ENCODE results near the gene FRMD4A.

Gene FRMD4A

GRCh38 chr10:13809427-13809826, 521.3 kb downstream of the FRMD4A start:
- no peak for FAIRE-seq
- TF ChIP-seq TAF1 (IDR thresholded peaks at IDR 0.05; ENCODE audit: borderline replicate concordance, low read depth, low read length), result no peak
- TF ChIP-seq POLR2A (IDR thresholded peaks at IDR 0.05; ENCODE audit: low read depth, low read length), result no peak
- TF ChIP-seq POLR2AphosphoS5 (IDR thresholded peaks at IDR 0.05; ENCODE audit: low read depth, low read length), result no peak
- no peak for DNase-seq (ENCODE audit: insufficient read length)

GRCh38 chr10:13808556-13809391, 522.0 kb downstream of the FRMD4A start:
- DNase-seq (ENCODE audit: insufficient read length) (no peak), FAIRE-seq (no peak)
- TF ChIP-seq TAF1 (IDR thresholded peaks at IDR 0.05; ENCODE audit: borderline replicate concordance, low read depth, low read length), result no peak
- TF ChIP-seq POLR2A (IDR thresholded peaks at IDR 0.05; ENCODE audit: low read depth, low read length), result no peak
- TF ChIP-seq POLR2AphosphoS5 (IDR thresholded peaks at IDR 0.05; ENCODE audit: low read depth, low read length), result no peak

DNA sequence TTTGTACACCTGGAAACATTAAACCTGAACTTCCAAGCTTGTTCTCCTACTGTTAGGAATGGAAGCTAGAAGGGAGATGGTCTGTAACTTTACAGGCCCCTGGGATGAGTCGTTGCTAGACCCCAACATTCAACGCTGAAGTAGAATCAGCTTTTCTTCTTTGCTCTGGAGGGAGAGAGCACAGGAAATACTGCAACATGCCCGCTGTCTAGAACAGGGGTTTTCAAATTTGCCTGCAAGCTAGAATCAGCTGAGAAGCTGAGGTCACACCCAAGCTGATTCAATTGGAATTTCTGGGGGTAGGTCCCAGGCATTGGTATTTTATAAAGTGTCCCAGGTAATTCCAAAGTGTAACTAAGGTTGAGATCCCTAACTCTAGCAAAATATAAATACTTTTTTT, 524.3 kb downstream of the FRMD4A start:
- TF ChIP-seq POLR2AphosphoS5 (IDR thresholded peaks at IDR 0.05; ENCODE audit: low read depth, low read length) (no peak), TAF1 (IDR thresholded peaks at IDR 0.05; ENCODE audit: borderline replicate concordance, low read depth, low read length) (no peak), POLR2A (IDR thresholded peaks at IDR 0.05; ENCODE audit: low read depth, low read length) (no peak)
- no peak for FAIRE-seq
- DNase-seq (ENCODE audit: insufficient read length), result no peak

DNA sequence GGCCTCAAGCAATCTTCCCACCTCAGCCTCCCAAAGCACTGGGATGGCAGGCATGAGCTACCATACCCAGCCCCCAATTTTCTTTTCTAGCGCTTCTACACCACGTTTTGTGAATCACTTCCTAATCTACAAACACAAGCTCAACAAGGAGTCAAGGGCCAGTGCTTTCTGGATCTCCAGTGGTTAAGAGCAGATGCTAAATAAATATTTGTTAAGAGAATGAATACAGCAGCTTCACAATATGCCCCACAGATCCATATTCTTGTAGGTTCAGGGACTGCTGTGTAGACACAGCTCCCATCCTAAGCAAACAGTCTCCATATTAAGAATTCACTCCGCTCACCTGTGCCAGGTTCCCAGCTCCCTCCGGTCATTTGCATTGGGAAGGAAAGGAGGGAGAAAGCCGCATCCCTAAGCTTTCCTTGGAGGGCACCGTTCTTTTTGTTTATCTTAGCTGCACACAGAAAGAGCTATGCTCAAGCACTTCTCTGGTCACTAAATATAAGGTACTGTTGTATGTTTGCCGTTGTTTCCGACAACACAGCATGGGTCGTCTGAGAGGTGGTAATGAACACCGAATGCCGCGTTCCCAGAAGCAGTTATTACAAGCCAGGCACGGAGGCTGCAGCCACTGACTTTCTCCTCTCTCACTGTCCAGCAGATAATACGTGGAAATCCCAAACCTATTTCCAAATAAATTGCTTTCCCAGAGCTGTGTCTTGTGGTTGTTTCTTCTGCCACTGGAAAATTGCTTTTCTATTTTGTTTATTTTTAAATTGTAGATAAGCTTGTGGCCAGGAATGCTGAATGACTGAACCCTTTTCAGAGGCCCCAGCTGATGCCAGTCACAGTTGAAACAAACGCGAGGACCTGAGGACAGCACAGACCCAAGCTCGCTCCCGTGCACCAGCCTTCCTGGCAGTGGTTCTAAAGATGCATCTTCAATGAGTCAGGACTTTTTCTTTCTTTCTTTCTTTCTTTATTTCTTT, 526.9 kb downstream of the FRMD4A start:
- FAIRE-seq (no peak), DNase-seq (ENCODE audit: insufficient read length) (no peak)
- TF ChIP-seq POLR2AphosphoS5 (IDR thresholded peaks at IDR 0.05; ENCODE audit: low read depth, low read length) (no peak), TAF1 (IDR thresholded peaks at IDR 0.05; ENCODE audit: borderline replicate concordance, low read depth, low read length) (no peak), POLR2A (IDR thresholded peaks at IDR 0.05; ENCODE audit: low read depth, low read length) (no peak)

GRCh38 chr10:13801907-13802288, 528.8 kb downstream of the FRMD4A start:
- DNase-seq (ENCODE audit: insufficient read length) (no peak), FAIRE-seq (no peak)
- TF ChIP-seq POLR2A (IDR thresholded peaks at IDR 0.05; ENCODE audit: low read depth, low read length) (no peak), TAF1 (IDR thresholded peaks at IDR 0.05; ENCODE audit: borderline replicate concordance, low read depth, low read length) (no peak), POLR2AphosphoS5 (IDR thresholded peaks at IDR 0.05; ENCODE audit: low read depth, low read length) (no peak)

DNA sequence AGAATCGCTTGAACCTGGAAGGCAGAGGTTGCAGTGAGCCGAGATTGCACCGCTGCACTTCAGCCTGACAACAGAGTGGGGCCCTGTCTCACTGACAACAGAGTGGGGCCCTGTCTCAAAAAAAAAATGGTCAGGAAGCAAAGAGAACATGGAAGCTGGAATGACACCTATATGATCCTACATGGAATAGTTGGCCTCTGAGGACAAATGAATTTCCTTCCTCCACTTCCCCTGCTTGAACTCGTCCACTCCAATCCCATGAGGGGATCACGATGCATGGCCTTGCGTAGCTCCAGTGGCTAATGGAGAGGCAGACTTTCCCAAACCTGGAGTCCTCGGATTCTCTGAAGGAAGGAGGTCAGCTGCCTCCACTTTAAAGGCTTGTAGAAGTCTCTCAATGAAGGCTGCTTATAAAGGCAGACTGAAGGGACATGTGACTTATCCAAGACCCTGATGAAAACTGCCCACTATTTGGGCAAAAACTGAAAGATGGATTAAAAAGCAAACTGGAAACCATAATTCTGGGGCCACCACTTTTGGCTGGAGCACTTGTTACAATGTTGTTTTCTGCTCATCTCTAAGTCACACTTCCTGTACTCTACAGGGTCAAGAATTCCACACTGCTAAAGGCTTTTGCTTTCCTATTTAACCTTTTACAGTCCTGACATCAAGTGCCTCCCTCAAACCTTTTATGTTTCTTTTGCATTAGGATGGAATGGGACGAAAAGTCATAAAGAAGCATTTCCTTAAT, 529.4 kb downstream of the FRMD4A start:
- TF ChIP-seq POLR2AphosphoS5 (IDR thresholded peaks at IDR 0.05; ENCODE audit: low read depth, low read length), result no peak
- TF ChIP-seq TAF1 (IDR thresholded peaks at IDR 0.05; ENCODE audit: borderline replicate concordance, low read depth, low read length), result no peak
- no peak for TF ChIP-seq POLR2A (IDR thresholded peaks at IDR 0.05; ENCODE audit: low read depth, low read length)
- no peak for DNase-seq (ENCODE audit: insufficient read length)
- FAIRE-seq, result no peak

- no peak for FAIRE-seq
- TF ChIP-seq TAF1 (IDR thresholded peaks at IDR 0.05; ENCODE audit: borderline replicate concordance, low read depth, low read length), result no peak
- no peak for TF ChIP-seq POLR2A (IDR thresholded peaks at IDR 0.05; ENCODE audit: low read depth, low read length)
- TF ChIP-seq POLR2AphosphoS5 (IDR thresholded peaks at IDR 0.05; ENCODE audit: low read depth, low read length), result no peak
- DNase-seq (ENCODE audit: insufficient read length), result no peak
Observed at GRCh38 chr10:13797164-13797563, 533.6 kb downstream of the FRMD4A start.

- no peak for TF ChIP-seq TAF1 (IDR thresholded peaks at IDR 0.05; ENCODE audit: borderline replicate concordance, low read depth, low read length)
- no peak for TF ChIP-seq POLR2A (IDR thresholded peaks at IDR 0.05; ENCODE audit: low read depth, low read length)
- TF ChIP-seq POLR2AphosphoS5 (IDR thresholded peaks at IDR 0.05; ENCODE audit: low read depth, low read length), result no peak
- DNase-seq (ENCODE audit: insufficient read length) (no peak), FAIRE-seq (no peak)
Observed at GRCh38 chr10:13795653-13796555, 534.8 kb downstream of the FRMD4A start.

GRCh38 chr10:13794992-13795612, 535.6 kb downstream of the FRMD4A start:
- DNase-seq (ENCODE audit: insufficient read length), result no peak
- TF ChIP-seq POLR2A (IDR thresholded peaks at IDR 0.05; ENCODE audit: low read depth, low read length), result no peak
- no peak for TF ChIP-seq POLR2AphosphoS5 (IDR thresholded peaks at IDR 0.05; ENCODE audit: low read depth, low read length)
- TF ChIP-seq TAF1 (IDR thresholded peaks at IDR 0.05; ENCODE audit: borderline replicate concordance, low read depth, low read length), result no peak
- FAIRE-seq, result no peak

DNA sequence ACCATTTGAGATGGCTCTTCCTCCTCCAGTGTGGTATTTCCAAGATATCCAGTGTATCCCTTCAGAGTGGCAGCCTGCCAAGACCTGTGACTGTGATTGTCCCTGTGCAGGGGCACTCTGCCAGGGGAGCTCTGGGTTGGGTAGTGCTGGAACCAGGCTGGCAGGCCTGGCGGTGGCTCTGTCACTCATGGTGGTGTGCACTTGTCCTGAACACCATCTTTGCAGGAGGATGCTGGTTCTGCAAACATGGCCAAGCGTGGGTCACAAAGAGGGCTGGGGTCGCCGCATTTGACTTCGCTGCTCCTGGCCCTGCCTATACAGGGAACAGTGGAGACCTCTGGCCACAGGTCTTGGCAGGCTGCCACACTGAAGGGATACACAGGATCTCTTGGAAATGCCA, 538.7 kb downstream of the FRMD4A start:
- DNase-seq (ENCODE audit: insufficient read length) (no peak), FAIRE-seq (no peak)
- TF ChIP-seq TAF1 (IDR thresholded peaks at IDR 0.05; ENCODE audit: borderline replicate concordance, low read depth, low read length), result no peak
- TF ChIP-seq POLR2AphosphoS5 (IDR thresholded peaks at IDR 0.05; ENCODE audit: low read depth, low read length), result no peak
- TF ChIP-seq POLR2A (IDR thresholded peaks at IDR 0.05; ENCODE audit: low read depth, low read length), result no peak

Measured in GM12892 (cell line).